CD4-positive, alpha-beta T cell treated with Interleukin-12 subunit alpha and Interleukin-12 subunit beta, for 1 hour (primary cell): ENCODE data around the gene SAMD14.

Source experiments
- DNase-seq: peaks from one replicate; pipeline ENCODE4 v3.0.0-alpha.2; 2020

SAMD14 gene

GRCh38 chr17:50132104-50132794 is 2.3 kb upstream of the SAMD14 start:
- no peak for DNase-seq

GRCh38 chr17:50130559-50131305 is 772 bp upstream of the SAMD14 start:
- no peak for DNase-seq

DNA sequence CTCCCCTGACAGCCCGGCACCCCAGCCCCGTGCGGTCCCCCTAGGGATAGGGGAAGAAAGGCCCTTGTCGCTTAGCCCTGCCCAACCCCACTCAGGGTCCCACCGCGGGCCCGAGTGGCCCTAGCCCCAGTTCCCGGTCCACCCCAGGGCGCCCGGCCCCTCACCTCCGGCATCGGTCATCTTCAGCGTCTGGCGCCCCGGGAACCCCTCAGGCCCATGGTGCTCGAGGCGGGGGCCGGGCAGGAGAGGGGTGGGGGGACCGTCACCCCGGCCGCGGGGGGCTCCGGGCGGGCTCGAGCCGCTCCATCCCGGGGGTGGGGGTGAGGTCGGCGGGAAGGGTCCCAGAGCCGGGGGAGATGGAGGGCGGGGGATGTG is 620 bp downstream of the SAMD14 start:
- DNase-seq, result no peak

GRCh38 chr17:50128441-50129352 is 1.3 kb downstream of the SAMD14 start:
- no peak for DNase-seq

- no peak for DNase-seq
These were observed 2.1 kb downstream of the SAMD14 start for GRCh38 chr17:50127697-50128361.

GRCh38 chr17:50125420-50125997 is 4.5 kb downstream of the SAMD14 start:
- DNase-seq, result no peak

DNA sequence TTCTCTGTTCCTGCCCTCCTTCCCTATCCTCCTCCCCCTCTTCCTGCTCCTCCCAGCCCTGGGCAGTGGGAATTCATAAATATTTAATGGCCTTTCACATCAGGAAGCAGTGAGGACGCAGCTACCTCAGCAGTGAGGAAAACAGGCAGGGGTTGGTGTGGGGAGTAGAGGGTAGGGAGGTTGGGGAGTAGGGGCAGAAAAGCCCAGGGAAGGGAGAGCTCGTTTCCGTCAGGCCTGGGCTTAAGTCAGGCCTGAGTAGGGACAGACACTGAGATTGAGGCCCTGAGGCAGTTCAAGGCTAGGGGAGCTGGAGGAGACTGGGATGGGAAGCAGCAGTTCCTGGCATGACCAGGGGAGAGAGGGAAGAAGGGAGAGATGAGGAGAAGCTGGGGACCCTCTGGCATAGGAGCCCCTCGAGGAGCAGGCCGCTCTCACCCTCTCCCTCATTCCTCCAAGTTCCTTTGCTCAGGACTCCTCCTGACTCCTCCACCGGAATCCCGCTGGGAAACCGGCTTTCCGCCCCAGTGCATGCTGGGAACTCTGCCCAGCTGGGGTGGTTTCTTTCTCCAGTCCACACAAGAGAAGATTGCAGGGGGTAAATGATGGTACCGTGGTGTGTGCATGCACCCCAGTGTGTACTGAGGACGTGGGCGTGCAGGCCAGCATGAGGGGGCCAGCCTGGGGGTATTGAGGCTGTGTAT is 6.2 kb downstream of the SAMD14 start:
- no peak for DNase-seq

DNA sequence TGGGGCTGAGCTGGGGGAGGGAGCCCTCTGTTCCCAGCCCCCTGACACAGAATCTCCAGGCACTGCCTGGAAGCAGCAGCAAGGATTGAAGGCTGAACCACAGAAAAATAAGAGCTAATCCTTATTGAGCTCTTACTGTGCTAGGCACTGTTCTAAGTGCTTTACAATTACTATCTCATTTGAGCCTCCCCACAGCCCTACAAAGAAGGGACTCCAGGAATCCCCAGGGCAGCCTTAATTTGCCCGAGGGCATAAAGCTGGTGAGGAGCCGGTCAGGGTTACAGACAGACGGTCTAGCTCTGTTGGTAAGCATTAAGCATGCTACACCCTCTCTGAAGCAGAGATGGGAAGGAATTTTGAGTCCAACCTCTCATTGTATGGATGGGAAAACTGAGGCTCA is 7.0 kb downstream of the SAMD14 start:
- no peak for DNase-seq

GRCh38 chr17:50120475-50121253 is 9.3 kb downstream of the SAMD14 start:
- DNase-seq, result no peak

- DNase-seq, result no peak
These were observed 11.1 kb downstream of the SAMD14 start for GRCh38 chr17:50118828-50119218.

GRCh38 chr17:50118076-50118827 is 11.7 kb downstream of the SAMD14 start:
- DNase-seq, result no peak

- DNase-seq, result peak; percentile 70
These were observed 12.5 kb downstream of the SAMD14 start for GRCh38 chr17:50117202-50118051.

GRCh38 chr17:50115756-50116155 is 14.2 kb downstream of the SAMD14 start:
- DNase-seq, result no peak

- DNase-seq, result peak; percentile 62
These were observed 15.1 kb downstream of the SAMD14 start for GRCh38 chr17:50114849-50115357.

- no peak for DNase-seq
These were observed 15.6 kb downstream of the SAMD14 start for GRCh38 chr17:50114401-50114800.

DNA sequence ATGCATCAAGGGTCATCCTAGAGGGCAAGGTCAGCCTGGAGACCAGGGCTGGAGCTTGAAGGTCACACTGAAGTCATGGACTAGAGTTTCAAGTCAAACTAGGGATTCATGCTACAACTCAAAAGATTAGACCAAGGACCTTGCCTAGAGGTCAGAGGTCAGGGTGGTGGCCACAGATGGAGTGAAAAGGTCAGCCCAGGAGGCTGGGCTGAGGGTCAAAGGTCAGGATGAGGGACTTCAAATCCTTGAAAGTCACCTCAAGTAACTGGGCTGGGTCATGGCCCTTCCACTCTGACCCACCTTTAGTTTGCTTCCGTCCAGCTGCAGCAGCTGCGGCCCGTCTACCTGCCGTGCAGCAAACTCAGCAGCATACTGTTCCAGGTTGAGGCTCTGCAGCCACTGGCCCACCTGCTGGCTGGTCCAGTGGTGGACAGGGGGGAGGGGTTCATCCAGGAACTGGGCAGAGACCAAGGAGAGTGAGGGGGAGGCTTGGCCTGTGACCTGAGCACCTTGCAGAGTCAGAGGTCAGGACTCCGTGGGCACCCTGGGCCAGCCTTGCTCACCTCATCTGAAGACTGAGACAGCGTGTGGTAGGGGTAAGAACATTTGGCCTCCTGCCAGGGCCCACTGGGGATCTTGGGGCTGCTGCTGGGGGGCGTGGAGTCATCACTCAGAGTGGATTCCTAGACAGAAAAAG is 16.2 kb downstream of the SAMD14 start:
- no peak for DNase-seq

DNA sequence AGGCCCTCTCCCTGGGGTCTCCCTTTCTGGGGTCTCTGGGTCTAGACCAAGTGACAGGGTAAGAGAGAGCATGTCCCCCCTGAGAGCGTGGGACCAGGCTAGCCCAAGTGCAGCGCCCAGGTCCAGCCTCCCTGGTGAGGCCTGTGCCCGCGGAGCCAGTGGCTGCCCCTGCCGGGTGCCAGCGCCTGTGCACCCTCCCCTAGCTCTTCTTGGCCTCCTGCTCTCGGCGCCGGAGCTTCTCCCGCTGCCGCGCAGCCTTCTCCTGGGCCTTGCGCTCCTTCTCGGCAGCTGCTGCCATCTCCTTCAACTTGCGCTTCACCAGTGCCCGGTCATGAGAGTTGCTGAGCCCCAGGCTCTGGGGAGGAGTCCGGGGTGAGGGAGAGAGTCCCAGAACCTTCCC is 17.3 kb downstream of the SAMD14 start:
- DNase-seq, result no peak
